ENCODE measurements around the gene PPP1CB.
A peak's percentile ranks its signal among the peaks of the same experiment; 100 is the strongest.
"Not testable (repeated sequence)": the region's sequence is repeated elsewhere in the genome, so short reads cannot be mapped to it uniquely, and the experiment has no call there.

Gene PPP1CB

GRCh38 chr2:28751252-28751955 lies at the start of gene PPP1CB:
TSS of gene PPP1CB (plus strand) at chr2:28751830. CDS start at chr2:28752125, 295 bp downstream.
- DNase-seq (ENCODE audit: low read depth): peak; percentile 80

GRCh38 chr2:28702415-28702861 lies 49.2 kb upstream of the PPP1CB start:
- no peak for DNase-seq (ENCODE audit: low read depth)

- no peak for DNase-seq (ENCODE audit: low read depth)
Observed at GRCh38 chr2:28702878-28703277, 48.8 kb upstream of the PPP1CB start.

GRCh38 chr2:28704621-28705020 lies 47.0 kb upstream of the PPP1CB start:
- no peak for DNase-seq (ENCODE audit: low read depth)

- DNase-seq (ENCODE audit: low read depth): no peak
Observed at GRCh38 chr2:28705751-28706440, 45.7 kb upstream of the PPP1CB start.

- DNase-seq (ENCODE audit: low read depth): no peak
Observed at GRCh38 chr2:28707592-28707991, 44.0 kb upstream of the PPP1CB start.

GRCh38 chr2:28709101-28709500 lies 42.5 kb upstream of the PPP1CB start:
- no peak for DNase-seq (ENCODE audit: low read depth)

- no peak for DNase-seq (ENCODE audit: low read depth)
Observed at GRCh38 chr2:28710545-28710944, 41.1 kb upstream of the PPP1CB start.

- DNase-seq (ENCODE audit: low read depth): no peak
Observed at GRCh38 chr2:28713577-28714298, 37.9 kb upstream of the PPP1CB start.

- DNase-seq (ENCODE audit: low read depth): peak; percentile 88
Observed at GRCh38 chr2:28716265-28716865, 35.3 kb upstream of the PPP1CB start.

- DNase-seq (ENCODE audit: low read depth): peak; percentile 24
Observed at GRCh38 chr2:28717339-28717758, 34.3 kb upstream of the PPP1CB start.

GRCh38 chr2:28720345-28720744 lies 31.3 kb upstream of the PPP1CB start:
- DNase-seq (ENCODE audit: low read depth): no peak

GRCh38 chr2:28721601-28722191 lies 29.9 kb upstream of the PPP1CB start:
- no peak for DNase-seq (ENCODE audit: low read depth)

GRCh38 chr2:28725021-28725711 lies 26.5 kb upstream of the PPP1CB start:
- DNase-seq (ENCODE audit: low read depth): no peak

GRCh38 chr2:28726177-28726576 lies 25.5 kb upstream of the PPP1CB start:
- DNase-seq (ENCODE audit: low read depth): no peak

GRCh38 chr2:28729698-28730097 lies 21.9 kb upstream of the PPP1CB start:
- DNase-seq (ENCODE audit: low read depth): no peak

- DNase-seq (ENCODE audit: low read depth): no peak
Observed at GRCh38 chr2:28730641-28731146, 20.9 kb upstream of the PPP1CB start.

GRCh38 chr2:28735511-28735910 lies 16.1 kb upstream of the PPP1CB start:
- no peak for DNase-seq (ENCODE audit: low read depth)

- DNase-seq (ENCODE audit: low read depth): no peak
Observed at GRCh38 chr2:28736034-28736433, 15.6 kb upstream of the PPP1CB start.

GRCh38 chr2:28737655-28738054 lies 14.0 kb upstream of the PPP1CB start:
- no peak for DNase-seq (ENCODE audit: low read depth)

- not testable (repeated sequence) for DNase-seq (ENCODE audit: low read depth)
Observed at GRCh38 chr2:28742619-28743018, 9.0 kb upstream of the PPP1CB start.

All from non-pigmented ciliary epithelial cell (primary cell).